HG03025 (cell line): ENCODE data around the gene HOXB13.
"Not testable (repeated sequence)": the region's sequence is repeated elsewhere in the genome, so short reads cannot be mapped to it uniquely, and the experiment has no call there.

Experiments used
- ATAC-seq: cut with Tn5 transposase; IDR thresholded peaks from one replicate; pipeline ENCODE4 v1.9.1; 2021; ENCODE audit warnings: mild to moderate bottlenecking, moderate library complexity; ENCODE audit not compliant: unreplicated experiment, low FRiP score

The HOXB13 gene

DNA sequence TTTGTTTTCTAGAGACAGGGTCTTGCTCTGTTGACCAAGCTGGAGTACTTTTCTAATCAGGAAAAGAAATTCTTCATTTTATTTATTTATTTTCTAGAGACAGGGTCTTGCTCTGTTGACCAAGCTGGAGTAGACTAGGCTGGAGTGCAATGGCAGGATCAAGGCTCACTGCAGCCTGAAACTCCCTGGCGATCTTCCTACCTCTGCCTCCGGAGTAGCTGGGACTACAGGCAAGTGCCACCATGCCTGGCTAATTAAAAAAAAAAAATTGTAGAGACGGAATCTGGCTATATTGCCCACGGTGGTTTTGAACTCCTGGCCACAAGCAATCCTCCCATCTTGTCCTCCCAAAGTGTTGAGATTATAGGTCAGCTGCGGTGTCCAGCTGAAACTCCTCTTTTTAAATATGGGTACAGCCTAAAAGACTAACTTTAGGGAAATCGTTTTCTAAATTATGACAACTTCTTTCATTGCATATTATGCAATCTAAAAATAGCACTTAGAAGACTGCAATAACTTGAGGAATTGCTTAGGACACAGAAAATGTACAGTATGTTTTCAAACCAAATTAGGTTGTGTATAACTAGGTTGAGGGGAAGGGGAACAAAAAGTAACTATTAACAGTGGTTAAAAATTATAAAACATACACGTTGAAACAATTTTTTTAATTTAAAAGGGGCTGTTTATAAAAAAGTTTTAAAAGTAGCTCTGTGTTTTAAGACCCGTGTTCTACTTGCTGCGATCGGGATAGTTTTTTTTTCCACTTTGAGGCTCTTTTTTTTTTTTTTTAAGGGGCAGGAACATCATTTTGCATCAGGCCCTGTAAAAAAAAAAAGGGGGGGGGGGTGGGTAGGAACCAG, 11.0 kb downstream of the HOXB13 start:
- no peak for ATAC-seq

GRCh38 chr17:48716549-48716948, 12.0 kb downstream of the HOXB13 start:
- not testable (repeated sequence) for ATAC-seq

DNA sequence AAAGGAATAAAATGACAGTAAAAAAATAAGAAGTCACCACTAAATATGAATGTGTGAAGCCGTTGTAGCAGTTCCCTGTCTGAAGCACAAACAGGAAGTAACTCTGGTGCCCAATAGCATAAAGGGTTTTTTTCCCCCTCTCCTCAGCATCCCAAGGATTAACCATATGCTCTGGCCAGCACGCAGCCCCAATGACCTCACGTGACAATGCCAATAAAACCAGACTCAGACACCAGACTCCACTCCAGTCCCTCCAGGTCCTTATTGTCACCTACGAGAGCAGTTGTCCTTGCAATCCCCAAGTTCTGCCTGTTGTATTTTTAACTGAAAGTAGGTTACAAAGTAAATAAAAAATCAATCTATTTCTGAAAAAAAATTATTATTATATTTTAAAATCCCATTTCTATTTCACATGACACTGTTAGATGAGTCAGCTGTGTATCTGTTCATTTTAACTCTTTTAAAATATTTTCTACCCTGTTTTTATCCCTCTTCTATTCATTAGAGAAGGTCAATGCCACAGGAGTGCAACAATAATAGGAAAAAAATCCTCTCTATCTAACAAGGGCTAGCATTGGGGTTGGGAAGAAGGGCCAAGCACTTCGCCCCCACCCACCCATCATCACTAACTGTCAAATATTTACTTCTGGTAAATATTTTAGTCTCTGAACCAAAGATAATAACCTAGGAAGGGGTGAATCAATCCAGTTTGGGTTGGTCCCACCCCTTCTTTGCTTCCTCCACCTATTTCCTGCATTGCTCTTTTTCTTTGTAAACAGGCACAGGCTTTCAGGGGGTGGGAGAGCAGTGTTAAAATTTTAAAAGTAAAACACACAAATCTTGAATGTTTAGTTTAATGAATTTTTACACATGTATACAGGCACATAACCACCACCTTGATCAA, 12.8 kb downstream of the HOXB13 start:
- ATAC-seq, result no peak

DNA sequence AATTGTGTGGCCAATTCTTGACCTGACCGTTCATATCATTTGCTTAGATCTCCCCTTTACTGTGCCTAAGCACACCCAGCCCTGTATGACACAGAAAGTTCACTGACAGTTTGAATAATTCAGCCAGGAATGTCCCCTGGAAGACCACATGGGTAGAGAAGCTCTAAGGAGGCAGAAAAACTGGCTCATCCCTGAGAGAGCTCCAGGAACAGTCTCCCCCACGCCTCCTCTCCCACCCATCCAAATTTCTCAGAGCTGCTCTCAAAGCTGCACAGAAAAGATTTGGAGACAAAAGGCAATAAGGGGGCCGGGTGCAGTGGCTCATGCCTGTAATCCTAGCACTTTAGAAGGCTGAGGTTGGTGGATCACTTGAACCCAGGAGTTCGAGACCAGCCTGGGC, 17.4 kb downstream of the HOXB13 start:
- no peak for ATAC-seq

GRCh38 chr17:48704361-48705248, 23.9 kb downstream of the HOXB13 start:
- ATAC-seq, result no peak

DNA sequence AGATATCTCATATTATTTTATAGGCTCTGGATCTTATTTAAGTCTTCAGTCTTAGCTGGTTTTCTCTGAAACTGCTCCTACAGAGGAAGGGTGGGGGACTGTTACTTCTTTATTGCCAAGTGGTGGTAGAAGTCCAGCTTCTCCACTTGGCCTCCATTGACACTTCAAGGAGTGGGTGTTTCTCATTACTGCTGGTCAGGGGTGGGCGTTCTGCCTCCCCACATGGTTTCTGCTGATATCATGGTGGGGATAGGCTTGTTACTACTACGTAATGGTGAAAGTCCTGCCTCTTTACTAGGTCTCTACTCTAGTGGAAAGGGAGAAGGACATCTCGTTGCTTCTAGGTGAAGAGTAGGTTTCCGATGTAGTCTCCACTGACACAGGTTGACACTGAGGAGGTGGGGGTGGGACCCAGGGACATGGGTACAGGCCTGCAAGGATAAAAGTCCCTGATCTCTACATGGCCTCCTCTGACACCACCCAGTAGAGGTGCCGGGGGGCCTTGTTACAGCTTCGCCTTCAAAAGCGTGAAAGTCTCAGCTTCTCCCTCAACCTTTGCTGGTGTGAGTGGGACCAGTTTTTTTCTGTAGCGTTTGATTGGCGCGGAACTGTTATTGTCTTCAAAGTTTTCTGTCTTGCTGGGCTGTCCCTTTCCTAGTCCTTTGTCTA, 26.6 kb downstream of the HOXB13 start:
- ATAC-seq, result no peak

DNA sequence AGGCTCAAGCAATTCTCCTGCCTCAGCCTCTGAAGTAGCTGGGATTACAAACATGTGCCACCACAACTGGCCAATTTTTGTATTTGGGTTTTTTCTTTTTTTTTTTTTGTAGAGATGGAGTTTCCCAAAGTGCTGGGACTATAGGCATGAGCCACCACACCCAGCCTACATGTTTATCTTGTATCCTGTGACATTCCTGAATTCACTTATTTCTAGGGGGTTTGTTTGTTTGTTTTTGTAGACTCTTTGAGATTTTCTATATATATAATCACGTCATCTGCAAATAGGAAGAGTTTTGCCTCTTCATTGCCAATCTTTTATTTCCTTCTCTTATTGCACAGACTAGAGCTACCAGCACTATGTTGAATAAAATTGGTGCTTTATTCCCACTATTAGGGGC, 35.4 kb downstream of the HOXB13 start:
- ATAC-seq, result no peak

- ATAC-seq, result no peak
Observed at GRCh38 chr17:48692049-48692448, 36.5 kb downstream of the HOXB13 start.

- ATAC-seq, result no peak
Observed at GRCh38 chr17:48690655-48691054, 37.9 kb downstream of the HOXB13 start.

GRCh38 chr17:48681609-48682008, 46.9 kb downstream of the HOXB13 start:
- no peak for ATAC-seq

- no peak for ATAC-seq
Observed at GRCh38 chr17:48679385-48680096, 49.0 kb downstream of the HOXB13 start.

DNA sequence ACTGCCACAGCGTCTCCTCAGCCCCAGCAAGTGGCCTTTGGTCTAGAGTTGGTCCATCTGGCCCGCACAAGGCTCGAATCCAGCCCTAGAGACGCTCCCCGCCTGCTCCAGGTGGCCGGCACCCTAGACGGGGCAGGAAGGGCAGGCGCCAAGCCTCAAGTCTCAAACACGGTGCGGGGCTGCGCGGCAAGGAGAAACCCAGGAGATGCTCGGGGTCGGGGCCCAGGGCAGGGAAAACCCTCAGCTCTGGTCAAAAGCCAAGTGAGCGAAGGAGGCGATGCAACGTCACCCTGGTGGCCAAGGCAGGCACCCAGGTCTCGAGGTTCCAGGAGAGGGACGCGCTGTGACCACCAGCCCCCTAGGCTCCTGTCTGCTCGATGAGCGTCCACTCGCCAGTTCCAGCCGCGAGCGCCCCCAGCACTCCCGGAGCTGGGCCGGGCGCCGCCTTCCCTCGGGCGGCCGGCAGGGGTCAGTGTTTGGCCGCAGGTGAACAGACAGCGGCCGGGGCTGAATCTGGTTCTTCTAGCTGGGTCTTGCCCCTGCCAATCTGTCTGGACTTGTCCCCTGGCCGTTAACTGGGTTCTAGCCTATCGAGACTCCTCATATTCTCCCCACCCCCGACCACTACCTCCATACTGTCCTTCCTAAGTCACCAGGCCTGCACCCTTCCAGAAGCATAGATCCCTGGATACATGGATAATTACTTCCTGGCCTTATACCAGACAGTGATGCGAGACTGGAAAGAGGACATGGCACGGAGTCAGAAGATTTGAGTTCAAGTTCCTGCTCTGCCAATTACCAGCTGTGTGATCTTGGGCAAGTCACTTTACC, 50.2 kb downstream of the HOXB13 start:
- ATAC-seq, result no peak

DNA sequence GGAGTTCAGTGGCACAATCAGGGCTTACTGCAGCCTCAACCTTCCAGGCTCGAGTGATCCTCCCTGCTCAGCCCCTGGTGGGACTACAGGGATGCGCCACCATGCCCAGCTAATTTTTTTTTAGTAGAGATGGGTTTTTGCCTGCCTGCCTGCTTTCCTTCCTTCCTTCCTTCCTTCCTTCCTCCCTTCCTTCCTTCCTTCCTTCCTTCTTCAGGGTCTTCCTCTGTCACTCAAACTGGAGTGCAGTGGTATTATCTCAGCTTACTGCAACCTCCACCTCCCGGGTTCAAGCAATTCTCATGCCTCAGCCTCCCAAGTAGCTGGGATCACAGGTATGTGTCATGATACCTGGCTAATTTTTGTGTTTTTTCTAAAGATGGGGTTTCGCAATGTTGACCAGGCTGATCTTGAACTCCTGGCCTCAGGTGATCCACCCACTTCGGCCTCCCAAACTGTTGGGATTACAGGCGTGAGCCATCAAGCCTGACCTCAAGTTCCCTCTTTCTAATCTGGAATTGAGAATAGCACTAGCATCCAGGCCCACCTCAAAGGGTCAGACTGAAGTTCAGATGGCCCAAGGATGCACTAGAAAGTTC, 51.5 kb downstream of the HOXB13 start:
- ATAC-seq, result no peak
